HEK293 (cell line): Measurements from ENCODE around the gene CEP83.

Experiments
- CTCF ChIP-seq: fragments of 450-650 bp; formaldehyde crosslinking; IDR thresholded peaks from 2 replicates; pipeline ENCODE4 v1.5.1; 2016; ENCODE audit warnings: missing biosample characterization, missing genetic modification characterization
- PRDM10 ChIP-seq: fragments of 450-650 bp; formaldehyde crosslinking; IDR thresholded peaks from 2 replicates; pipeline ENCODE4 v1.5.1; 2016; ENCODE audit warnings: missing biosample characterization, missing genetic modification characterization
- ZNF350 ChIP-seq: fragments of 450-650 bp; formaldehyde crosslinking; IDR thresholded peaks from 2 replicates; pipeline ENCODE4 v1.5.0; 2017; ENCODE audit warnings: missing biosample characterization, mild to moderate bottlenecking, missing genetic modification characterization

GRCh38 chr12:94309373-94309772, 150.3 kb downstream of the CEP83 start:
- TF ChIP-seq ZNF350 (tag by site-specific recombination) (no peak), CTCF (no peak), PRDM10 (tag by site-specific recombination) (no peak)
